ENCODE measurements around the gene TNFSF12. TPM values are rescaled to one million over a fixed set of nuclear protein-coding genes. Genes with fewer than 3 reads are reported as not detected.

TNFSF12 gene
- total RNA-seq, 1 donor from 2014 or later: 38.2 TPM

DNA sequence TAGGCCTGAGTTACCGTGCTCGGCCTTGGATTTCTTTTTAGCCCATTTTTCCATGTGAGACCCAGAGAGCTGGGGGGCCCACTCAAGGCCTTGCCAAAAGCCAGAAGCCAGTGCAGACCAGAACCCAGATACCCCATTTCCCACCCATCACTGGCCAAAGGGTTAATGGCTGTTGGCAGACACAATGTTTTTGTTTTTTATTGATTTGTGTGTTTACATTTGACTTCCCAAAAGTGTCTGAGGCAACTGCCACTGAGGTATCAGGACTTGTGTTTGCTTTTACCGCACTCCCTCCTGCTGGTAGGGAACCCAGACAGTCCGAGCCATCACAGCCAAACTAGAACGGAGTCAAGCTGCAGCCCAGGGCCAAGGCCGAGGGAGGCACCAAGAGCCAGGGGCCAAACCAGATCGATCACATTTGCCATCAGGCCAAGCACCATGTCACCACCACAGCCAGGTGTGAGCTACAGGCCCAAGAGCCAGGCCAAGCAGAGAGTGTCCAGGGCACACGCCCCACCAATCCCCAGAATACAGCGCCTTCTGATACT, 7.7 kb upstream of the TNFSF12 start:
- DNase-seq (ENCODE audit: extremely low read depth, low read depth, low spot score): no peak

DNA sequence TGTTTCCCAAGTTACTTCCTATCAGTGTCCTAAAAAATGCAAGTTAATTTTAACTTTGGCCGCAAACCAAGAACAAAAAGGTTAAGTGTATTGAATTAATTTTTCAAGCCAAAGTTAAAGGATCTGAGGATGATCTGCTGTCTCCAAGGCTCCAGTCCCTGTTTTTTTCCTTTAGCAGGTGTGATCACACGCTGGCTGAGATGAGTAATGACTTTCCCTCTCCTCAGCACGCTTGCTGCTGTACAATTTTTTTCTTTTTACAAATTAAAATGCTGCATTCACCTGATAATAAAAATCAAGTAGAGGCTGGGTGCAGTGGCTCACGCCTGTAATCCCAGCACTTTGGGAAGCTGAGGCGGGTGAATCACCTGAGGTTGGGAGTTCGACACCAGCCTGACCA, 3.9 kb upstream of the TNFSF12 start:
- no peak for DNase-seq (ENCODE audit: extremely low read depth, low read depth, low spot score)

GRCh38 chr17:7549401-7550055, 670 bp downstream of the TNFSF12 start:
- DNase-seq (ENCODE audit: extremely low read depth, low read depth, low spot score): no peak

DNA sequence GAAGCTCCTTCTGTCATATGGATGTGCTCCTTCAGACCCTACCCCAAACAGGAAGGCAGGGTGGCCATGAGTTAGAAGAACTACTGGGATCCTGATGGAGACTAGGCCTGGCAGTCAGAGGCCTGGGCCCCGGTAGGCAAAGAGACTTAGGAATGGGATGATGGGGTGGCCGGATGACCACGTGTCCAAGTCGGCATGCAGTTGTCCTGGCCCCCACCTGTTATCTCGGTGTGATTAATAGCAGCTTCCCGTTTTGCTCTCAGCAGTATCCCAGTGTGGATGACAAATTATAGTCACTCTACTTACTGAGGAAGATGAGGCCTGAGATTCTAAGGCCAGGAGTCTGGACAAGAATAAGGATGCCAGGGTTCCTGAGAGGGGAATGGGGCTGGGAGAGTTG, 1.5 kb downstream of the TNFSF12 start:
- no peak for DNase-seq (ENCODE audit: extremely low read depth, low read depth, low spot score)

DNA sequence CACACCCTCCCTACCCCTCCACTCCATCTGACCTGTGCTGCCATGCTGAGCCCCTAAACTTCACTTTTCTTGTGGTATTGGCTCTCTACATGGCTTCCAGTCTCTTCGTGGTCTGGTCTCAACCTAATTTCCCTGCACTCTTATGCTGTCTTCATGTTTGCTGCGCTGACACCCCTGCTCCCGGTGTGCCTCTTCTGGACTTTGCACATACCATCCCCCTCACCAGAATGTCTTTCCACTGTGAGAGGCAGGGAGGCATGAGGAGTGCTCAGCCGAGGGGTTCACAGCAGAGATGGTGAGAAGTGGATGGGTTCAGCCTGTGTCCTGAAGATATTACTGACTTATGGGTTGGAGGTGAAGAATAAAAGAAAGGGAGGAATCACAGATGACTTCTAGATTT, 2.5 kb downstream of the TNFSF12 start:
- DNase-seq (ENCODE audit: extremely low read depth, low read depth, low spot score): no peak

DNA sequence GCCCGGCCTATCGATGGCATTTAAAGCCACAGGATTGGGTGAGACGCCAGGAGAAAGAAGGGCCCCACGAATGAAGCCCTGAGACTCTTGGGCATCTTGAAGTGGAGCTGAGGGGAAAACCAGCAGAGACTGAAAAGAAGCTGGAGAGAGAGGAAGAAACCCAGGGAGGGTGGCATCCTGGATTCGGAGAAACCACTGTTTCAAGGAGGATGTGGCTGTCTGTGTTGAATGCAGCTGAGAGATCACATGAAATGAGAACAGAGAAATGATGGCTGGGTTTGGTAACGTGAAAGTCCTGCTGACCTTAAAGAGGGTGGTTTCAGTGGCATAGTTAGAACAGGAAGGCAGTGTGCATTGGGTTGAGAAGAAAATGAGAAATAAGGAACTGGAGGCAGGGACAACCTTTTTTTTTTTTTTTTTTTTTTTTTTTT, 3.8 kb downstream of the TNFSF12 start:
- DNase-seq (ENCODE audit: extremely low read depth, low read depth, low spot score): no peak

DNA sequence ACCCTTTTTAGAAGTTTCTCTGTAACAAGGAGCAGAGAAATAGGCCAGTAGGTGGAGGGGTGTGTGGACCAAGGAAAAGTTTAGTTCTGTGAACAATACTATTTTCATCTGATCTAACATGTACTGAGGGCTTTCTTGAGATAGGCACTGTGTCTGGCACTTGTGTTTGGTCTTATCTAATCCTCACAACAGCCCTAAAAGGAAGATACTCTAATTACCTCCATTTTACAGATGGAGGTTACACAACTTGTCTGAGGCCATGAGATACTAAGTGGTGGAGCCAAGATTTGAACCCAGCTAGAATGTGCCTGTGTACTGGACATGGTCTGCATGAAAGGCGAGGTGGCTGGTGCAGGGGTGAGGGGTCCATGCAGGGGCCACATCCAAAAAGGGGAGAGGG, 4.5 kb downstream of the TNFSF12 start:
- no peak for DNase-seq (ENCODE audit: extremely low read depth, low read depth, low spot score)

GRCh38 chr17:7555320-7555948, 6.6 kb downstream of the TNFSF12 start:
- DNase-seq (ENCODE audit: extremely low read depth, low read depth, low spot score): no peak

- no peak for DNase-seq (ENCODE audit: extremely low read depth, low read depth, low spot score)
Measured at GRCh38 chr17:7556627-7557026, 7.8 kb downstream of the TNFSF12 start.

- DNase-seq (ENCODE audit: extremely low read depth, low read depth, low spot score): no peak
Measured at GRCh38 chr17:7557147-7557764, 8.4 kb downstream of the TNFSF12 start.

DNA sequence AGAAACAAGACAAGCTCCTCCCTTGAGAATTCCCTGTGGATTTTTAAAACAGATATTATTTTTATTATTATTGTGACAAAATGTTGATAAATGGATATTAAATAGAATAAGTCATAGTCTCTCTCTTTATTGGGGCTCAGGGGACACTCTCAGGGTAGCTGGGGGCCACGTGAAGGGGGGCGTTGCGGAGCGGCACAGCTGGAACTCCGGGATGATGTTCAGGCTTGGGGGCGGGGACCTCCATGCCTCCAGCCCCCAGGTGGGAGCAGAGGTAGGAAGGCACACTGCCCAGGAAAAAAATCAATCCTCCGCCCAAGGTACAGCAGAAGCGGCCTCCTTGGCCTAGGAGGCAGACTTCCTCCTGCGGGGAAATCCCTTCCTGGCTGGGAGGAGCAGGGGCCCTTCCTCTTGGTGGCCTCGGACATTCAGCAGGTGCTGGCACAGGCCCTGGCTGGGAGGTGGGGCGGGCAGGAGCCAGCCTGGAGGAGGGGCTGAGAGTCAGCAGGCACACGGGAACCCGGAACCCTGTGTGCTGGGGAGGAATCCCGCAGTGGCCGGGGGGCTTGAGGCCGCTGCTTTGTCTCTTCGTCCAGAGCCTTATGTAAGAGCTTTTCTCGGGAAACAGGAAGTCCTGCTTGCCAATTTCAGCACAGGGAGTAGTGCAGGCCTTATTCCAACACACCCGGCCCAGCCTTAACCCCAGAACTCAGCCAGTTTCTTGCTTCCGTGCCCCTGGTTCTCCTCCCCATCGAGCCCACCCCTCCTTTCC, 9.1 kb downstream of the TNFSF12 start:
- no peak for DNase-seq (ENCODE audit: extremely low read depth, low read depth, low spot score)

GRCh38 chr17:7558544-7559319, 9.9 kb downstream of the TNFSF12 start, which contains the start of gene TNFSF13:
Gene TNFSF13, plus strand, starts transcription at chr17:7558750. Its CDS starts 290 bp downstream, at chr17:7559040.
- no peak for DNase-seq (ENCODE audit: extremely low read depth, low read depth, low spot score)

GRCh38 chr17:7559320-7560171, 10.7 kb downstream of the TNFSF12 start:
- DNase-seq (ENCODE audit: extremely low read depth, low read depth, low spot score): no peak

DNA sequence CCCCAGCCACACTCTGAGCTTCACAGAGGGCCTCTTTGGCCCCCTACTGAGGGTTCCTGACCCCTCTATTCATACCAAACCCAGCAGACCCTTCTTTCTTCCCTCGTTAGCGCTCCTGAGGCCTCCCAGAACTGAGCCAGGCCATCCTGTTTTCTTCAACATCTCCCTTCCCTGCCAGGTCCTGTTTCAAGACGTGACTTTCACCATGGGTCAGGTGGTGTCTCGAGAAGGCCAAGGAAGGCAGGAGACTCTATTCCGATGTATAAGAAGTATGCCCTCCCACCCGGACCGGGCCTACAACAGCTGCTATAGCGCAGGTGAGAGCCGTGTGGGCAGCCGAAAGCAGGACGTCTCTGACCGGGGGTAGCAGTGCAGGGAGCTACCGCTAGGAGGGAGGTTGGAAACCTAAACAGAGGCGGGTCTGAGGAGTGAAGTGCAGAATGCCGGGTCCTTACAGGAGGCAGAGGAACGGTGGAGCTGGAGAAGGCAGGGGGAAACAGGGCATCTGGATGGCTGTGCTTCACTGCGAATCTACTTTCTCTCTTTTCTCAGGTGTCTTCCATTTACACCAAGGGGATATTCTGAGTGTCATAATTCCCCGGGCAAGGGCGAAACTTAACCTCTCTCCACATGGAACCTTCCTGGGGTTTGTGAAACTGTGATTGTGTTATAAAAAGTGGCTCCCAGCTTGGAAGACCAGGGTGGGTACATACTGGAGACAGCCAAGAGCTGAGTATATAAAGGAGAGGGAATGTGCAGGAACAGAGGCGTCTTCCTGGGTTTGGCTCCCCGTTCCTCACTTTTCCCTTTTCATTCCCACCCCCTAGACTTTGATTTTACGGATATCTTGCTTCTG, 11.5 kb downstream of the TNFSF12 start:
- DNase-seq (ENCODE audit: extremely low read depth, low read depth, low spot score): no peak

GRCh38 chr17:7561028-7561575, 12.2 kb downstream of the TNFSF12 start:
- DNase-seq (ENCODE audit: extremely low read depth, low read depth, low spot score): no peak

DNA sequence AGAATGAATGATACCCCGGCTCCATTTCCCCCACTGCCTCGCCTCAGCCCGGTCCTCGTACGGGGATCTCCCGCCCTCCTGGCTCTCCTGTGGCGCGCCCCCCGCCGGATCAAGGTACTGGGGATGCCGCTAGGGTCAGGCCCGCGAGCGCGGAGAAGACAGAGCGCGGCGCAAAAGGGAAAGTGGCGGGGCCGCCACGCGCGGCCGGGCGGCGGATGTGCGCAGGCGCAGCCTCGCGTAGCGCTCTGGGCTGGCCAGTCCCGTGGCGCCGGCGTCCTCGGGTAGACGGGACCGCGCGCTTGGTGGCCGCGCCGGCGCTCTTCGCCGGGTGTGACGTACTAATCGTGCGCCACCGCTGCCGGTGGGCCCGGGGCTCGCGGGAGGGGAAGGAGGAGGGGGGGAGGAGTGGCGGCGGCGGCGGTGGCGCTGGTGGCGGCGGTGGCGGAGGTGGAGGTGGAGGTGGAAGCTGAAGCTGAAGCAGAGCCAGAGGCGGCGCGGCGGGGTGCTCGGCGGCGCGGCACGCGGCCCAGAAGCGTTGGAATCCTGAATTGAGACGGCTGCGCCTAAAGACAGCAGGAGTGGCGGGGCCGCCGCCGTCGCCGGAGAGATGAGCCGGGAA, 12.8 kb downstream of the TNFSF12 start, which contains the start of gene SENP3:
Gene SENP3, plus strand, starts transcription at position 331 of the 619 bp plus-strand sequence. CDS start 1,158 bp downstream, outside the sequence.
- DNase-seq (ENCODE audit: extremely low read depth, low read depth, low spot score): no peak

DNA sequence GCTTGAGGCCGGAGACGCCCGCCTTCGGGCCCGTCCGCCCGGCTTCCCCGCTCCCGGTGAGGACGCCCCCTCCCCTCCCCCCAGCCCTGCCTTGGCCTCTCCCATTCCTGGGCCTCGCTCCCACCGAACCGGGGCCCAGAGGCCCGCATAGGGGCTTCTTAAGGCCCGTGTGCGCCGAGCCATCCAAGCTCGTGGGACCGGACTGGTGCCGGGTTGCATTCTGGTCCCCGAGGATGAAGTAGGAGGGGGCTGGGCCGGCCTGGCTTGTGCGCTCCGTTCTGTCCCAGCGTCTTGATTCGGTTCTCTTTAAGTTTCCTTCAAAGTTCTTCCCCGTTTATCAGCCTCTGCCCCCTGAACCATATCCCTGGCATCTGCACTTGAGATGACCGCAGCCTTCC, 13.3 kb downstream of the TNFSF12 start:
- DNase-seq (ENCODE audit: extremely low read depth, low read depth, low spot score): no peak

Measured in glomerular endothelial cell (primary cell).